Neutrophil (primary cell): ENCODE data around the gene FGD4.
"Not testable (repeated sequence)": the region's sequence is repeated elsewhere in the genome, so short reads cannot be mapped to it uniquely, and the experiment has no call there.

ENCODE experiments used
- H3K27ac ChIP-seq: fragments of 200-600 bp; sonication (generic); 2 replicates; pipeline ENCODE4 v1.5.1; 2016; ENCODE audit warnings: mild to moderate bottlenecking, moderate library complexity
- H3K27me3 ChIP-seq: fragments of 200-600 bp; sonication (generic); 2 replicates; pipeline ENCODE4 v1.6.0; 2016; ENCODE audit warnings: mild to moderate bottlenecking
- H3K36me3 ChIP-seq: fragments of 200-600 bp; sonication (generic); 2 replicates; pipeline ENCODE4 v1.5.1; 2017
- H3K4me1 ChIP-seq, 2 experiments: fragments of 200-600 bp in 1 of 2; sonication (generic) in 1 of 2; 1 replicate in 1 of 2; 2 replicates in 1 of 2; pipeline versions ENCODE4 v1.5.1 to v1.6.1; 2013 to 2016; ENCODE audit warnings: low read depth in 1 of 2, low read length in 1 of 2, mild to moderate bottlenecking in 1 of 2, moderate library complexity in 1 of 2; ENCODE audit not compliant: control insufficient read depth in 1 of 2, insufficient read depth in 1 of 2
- H3K4me3 ChIP-seq, 2 experiments: fragments of 200-600 bp in 1 of 2; sonication (generic) in 1 of 2; 1 replicate in 1 of 2; 2 replicates in 1 of 2; pipeline ENCODE4 v1.5.1; 2013 to 2016; ENCODE audit warnings: low read depth in 1 of 2, low read length in 1 of 2, mild to moderate bottlenecking in 1 of 2, moderate library complexity in 1 of 2
- H3K9me3 ChIP-seq: fragments of 200-600 bp; sonication (generic); 2 replicates; pipeline ENCODE4 v1.5.1; 2016
- TF ChIP-seq, protein P1 (sequence below): fragments of 200-600 bp; sonication (generic); IDR thresholded peaks from 2 replicates; pipeline ENCODE4 v1.5.1; 2016; ENCODE audit warnings: antibody characterized with exemption

Gene FGD4

DNA sequence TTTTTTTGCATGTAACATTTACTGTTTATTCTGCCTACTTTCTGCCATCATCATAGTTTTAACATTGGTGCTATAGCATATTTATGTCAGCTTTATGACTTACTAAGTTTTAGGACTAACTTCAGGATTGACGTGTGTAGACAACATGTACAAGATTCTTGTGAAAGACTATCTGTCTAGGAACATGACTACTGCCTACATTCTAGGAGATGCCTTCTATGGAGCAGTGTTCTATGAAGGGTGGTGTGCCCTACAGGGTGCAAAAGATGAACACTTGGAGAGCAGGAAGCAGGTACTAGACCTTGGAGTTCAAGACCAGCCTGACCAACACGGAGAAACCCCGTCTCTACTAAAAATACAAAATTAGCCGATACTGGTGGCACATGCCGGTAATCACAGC is 118.6 kb downstream of the FGD4 start:
- TF ChIP-seq, protein P1, sequence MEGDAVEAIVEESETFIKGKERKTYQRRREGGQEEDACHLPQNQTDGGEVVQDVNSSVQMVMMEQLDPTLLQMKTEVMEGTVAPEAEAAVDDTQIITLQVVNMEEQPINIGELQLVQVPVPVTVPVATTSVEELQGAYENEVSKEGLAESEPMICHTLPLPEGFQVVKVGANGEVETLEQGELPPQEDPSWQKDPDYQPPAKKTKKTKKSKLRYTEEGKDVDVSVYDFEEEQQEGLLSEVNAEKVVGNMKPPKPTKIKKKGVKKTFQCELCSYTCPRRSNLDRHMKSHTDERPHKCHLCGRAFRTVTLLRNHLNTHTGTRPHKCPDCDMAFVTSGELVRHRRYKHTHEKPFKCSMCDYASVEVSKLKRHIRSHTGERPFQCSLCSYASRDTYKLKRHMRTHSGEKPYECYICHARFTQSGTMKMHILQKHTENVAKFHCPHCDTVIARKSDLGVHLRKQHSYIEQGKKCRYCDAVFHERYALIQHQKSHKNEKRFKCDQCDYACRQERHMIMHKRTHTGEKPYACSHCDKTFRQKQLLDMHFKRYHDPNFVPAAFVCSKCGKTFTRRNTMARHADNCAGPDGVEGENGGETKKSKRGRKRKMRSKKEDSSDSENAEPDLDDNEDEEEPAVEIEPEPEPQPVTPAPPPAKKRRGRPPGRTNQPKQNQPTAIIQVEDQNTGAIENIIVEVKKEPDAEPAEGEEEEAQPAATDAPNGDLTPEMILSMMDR: no peak
- Histone ChIP-seq H3K9me3 (no peaks in the 10 kb centered on the region), H3K4me1 (peaks cover 43 to 47% of the 10 kb centered on the region in 2 experiments), H3K36me3 (no peaks in the 10 kb centered on the region), H3K4me3 (no peak overlapping the region), H3K27ac (peak overlapping the region; percentile 16), H3K27me3 (no peaks in the 10 kb centered on the region)

DNA sequence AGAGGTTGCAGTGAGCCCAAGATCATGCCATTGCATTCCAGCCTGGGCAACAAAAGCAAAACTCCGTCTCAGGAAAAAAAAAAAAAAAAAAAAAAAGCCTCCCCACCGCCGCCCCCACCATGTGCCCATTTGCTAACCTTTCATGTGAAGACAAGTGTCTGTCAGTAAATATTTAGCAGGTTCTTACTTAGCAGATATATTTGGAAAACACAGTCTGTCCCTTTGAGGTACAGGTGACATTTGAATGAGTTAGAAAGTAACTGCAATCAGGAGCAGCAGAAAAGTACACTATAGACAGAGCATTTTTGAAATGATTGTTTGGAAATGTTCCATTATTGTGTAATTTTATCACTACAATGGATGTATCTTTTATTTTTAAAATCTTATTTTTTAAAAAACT is 119.7 kb downstream of the FGD4 start:
- Histone ChIP-seq H3K27ac (no peak overlapping the region), H3K4me1 (peaks cover 42 to 47% of the 10 kb centered on the region in 2 experiments), H3K9me3 (no peaks in the 10 kb centered on the region), H3K36me3 (no peaks in the 10 kb centered on the region), H3K4me3 (no peak overlapping the region), H3K27me3 (no peaks in the 10 kb centered on the region)
- TF ChIP-seq, protein P1: no peak

GRCh38 chr12:32522331-32523221 is 123.2 kb downstream of the FGD4 start:
- TF ChIP-seq, protein P1: no peak
- peak overlapping the region; percentile 74 for H3K27ac ChIP-seq

GRCh38 chr12:32525802-32526201 is 126.4 kb downstream of the FGD4 start:
- H3K4me1 ChIP-seq: peaks cover 24 to 26% of the 10 kb centered on the region in 2 experiments
- not testable (repeated sequence) for H3K9me3 ChIP-seq, H3K27me3 ChIP-seq, H3K27ac ChIP-seq, H3K4me3 ChIP-seq
- peaks cover 10% of the 10 kb centered on the region for H3K36me3 ChIP-seq

More at GRCh38 chr12:32522331-32523221, 123.2 kb downstream of the FGD4 start:
- Histone ChIP-seq H3K27me3 (no peaks in the 10 kb centered on the region), H3K4me1 (peaks cover 24 to 26% of the 10 kb centered on the region in 2 experiments), H3K36me3 (peaks cover 3% of the 10 kb centered on the region), H3K9me3 (no peaks in the 10 kb centered on the region), H3K4me3 (peak overlapping the region in 1 of 2 experiments; percentile 12)

- H3K27me3 ChIP-seq, H3K27ac ChIP-seq, H3K9me3 ChIP-seq, H3K4me3 ChIP-seq: not testable (repeated sequence)
- Histone ChIP-seq H3K36me3 (peaks cover 10% of the 10 kb centered on the region), H3K4me1 (peaks cover 22 to 25% of the 10 kb centered on the region in 2 experiments)
Observed at GRCh38 chr12:32526343-32526742, 127.0 kb downstream of the FGD4 start.

DNA sequence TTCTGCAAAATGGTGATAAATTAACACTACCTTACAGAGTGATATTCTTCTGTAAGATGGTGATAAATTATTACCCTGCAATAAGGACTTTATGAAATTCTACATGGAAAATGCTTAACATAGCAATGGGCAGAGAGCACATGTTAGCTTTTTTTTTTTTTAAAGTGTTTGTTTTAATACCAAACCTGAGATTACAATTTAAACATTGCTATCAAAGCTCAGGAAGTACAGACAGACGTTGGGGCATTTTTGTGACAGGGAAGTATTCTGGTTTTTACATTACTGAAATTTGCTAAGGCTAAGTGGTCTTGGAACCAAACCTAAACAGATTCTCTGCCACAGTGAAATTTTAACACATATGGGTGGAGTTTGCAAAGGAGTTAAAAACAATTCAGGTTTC is 133.1 kb downstream of the FGD4 start:
- no peaks in the 10 kb centered on the region for H3K9me3 ChIP-seq
- peaks cover 36 to 49% of the 10 kb centered on the region in 2 experiments for H3K4me1 ChIP-seq
- TF ChIP-seq, protein P1: no peak

More for the DNA sequence above, 133.1 kb downstream of the FGD4 start:
- Histone ChIP-seq H3K4me3 (no peak overlapping the region), H3K36me3 (peaks cover 7% of the 10 kb centered on the region), H3K27ac (peak overlapping the region; percentile 3), H3K27me3 (no peaks in the 10 kb centered on the region)
